CD4-positive, alpha-beta T cell treated with Interleukin-12 subunit alpha and Interleukin-12 subunit beta, for 1 hour (primary cell): ENCODE results near the gene PIAS3.

Experiments used
- DNase-seq: peaks from one replicate; pipeline ENCODE4 v3.0.0-alpha.2; 2020

The PIAS3 gene

GRCh38 chr1:145858901-145859490 is at the start of gene PIAS3:
PIAS3 (minus strand) TSS chr1:145859081; CDS start chr1:145858990, 91 bp downstream.
- peak; percentile 86 for DNase-seq

- DNase-seq, result no peak
These were observed 49.8 kb upstream of the PIAS3 start for GRCh38 chr1:145908653-145909052.

- no peak for DNase-seq
These were observed 48.3 kb upstream of the PIAS3 start for GRCh38 chr1:145906954-145907753.

GRCh38 chr1:145901312-145902021 is 42.6 kb upstream of the PIAS3 start:
- no peak for DNase-seq

- DNase-seq, result no peak
These were observed 39.9 kb upstream of the PIAS3 start for GRCh38 chr1:145898756-145899155.

GRCh38 chr1:145897969-145898368 is 39.1 kb upstream of the PIAS3 start:
- DNase-seq, result no peak

GRCh38 chr1:145895471-145895870 is 36.6 kb upstream of the PIAS3 start:
- no peak for DNase-seq

GRCh38 chr1:145893306-145894055 is 34.6 kb upstream of the PIAS3 start:
- DNase-seq, result no peak

GRCh38 chr1:145892486-145893087 is 33.7 kb upstream of the PIAS3 start:
- DNase-seq, result no peak

GRCh38 chr1:145891587-145892485 is 33.0 kb upstream of the PIAS3 start:
- DNase-seq, result peak; percentile 59

- DNase-seq, result no peak
These were observed 32.3 kb upstream of the PIAS3 start for GRCh38 chr1:145891143-145891542.

- DNase-seq, result no peak
These were observed 30.8 kb upstream of the PIAS3 start for GRCh38 chr1:145889722-145890121.

GRCh38 chr1:145887631-145888030 is 28.8 kb upstream of the PIAS3 start:
- DNase-seq, result no peak

- DNase-seq, result no peak
These were observed 27.9 kb upstream of the PIAS3 start for GRCh38 chr1:145886816-145887215.

- DNase-seq, result no peak
These were observed 27.5 kb upstream of the PIAS3 start for GRCh38 chr1:145886390-145886789.

GRCh38 chr1:145885738-145886287 is 26.9 kb upstream of the PIAS3 start, which contains the start of gene ANKRD35:
ANKRD35 (minus strand) TSS chr1:145885866; CDS start chr1:145885758, 108 bp downstream.
- DNase-seq, result peak; percentile 86

- DNase-seq, result no peak
These were observed 25.8 kb upstream of the PIAS3 start for GRCh38 chr1:145884675-145885074.

GRCh38 chr1:145879775-145880174 is 20.9 kb upstream of the PIAS3 start:
- no peak for DNase-seq

- DNase-seq, result no peak
These were observed 19.8 kb upstream of the PIAS3 start for GRCh38 chr1:145878724-145879123.

GRCh38 chr1:145877923-145878486 is 19.1 kb upstream of the PIAS3 start:
- no peak for DNase-seq

GRCh38 chr1:145874646-145875045 is 15.8 kb upstream of the PIAS3 start:
- no peak for DNase-seq
